ENCODE results near the gene LAMA5. TPM values are rescaled to one million over a fixed set of nuclear protein-coding genes. Genes with fewer than 3 reads are reported as not detected.
A peak's percentile ranks its signal among the peaks of the same experiment; 100 is the strongest.

Gene LAMA5
- total and polyA plus RNA-seq, 7 donors = 1.8 to 409 (median 56.5) TPM

DNA sequence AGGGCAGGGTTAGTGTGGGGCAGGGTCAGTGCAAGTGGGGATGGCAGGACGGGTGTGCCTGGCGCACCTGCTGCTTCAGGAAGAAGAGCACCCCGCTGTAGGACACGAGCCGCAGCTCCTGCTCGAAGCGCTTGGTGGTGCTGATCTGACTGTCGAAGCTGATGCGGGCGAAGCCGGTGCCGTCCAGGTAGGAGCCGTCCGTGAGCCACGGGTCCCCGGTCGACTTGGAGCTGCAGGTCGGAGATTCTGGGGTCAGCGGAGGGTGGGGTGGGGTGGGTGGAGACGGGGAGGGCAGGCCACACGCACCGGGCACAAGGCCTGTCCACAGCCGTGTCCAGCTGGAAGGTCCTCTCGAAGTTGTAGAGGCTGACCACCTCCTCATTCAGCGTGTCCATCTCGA lies 54.1 kb downstream of the LAMA5 start:
- TF ChIP-seq EP300 (IDR thresholded peaks at IDR 0.05) (no peak), POLR2AphosphoS5 (IDR thresholded peaks at IDR 0.05) (no peak), POLR2A (IDR thresholded peaks at IDR 0.05) (no peak)
- TF ChIP-seq, protein P1, sequence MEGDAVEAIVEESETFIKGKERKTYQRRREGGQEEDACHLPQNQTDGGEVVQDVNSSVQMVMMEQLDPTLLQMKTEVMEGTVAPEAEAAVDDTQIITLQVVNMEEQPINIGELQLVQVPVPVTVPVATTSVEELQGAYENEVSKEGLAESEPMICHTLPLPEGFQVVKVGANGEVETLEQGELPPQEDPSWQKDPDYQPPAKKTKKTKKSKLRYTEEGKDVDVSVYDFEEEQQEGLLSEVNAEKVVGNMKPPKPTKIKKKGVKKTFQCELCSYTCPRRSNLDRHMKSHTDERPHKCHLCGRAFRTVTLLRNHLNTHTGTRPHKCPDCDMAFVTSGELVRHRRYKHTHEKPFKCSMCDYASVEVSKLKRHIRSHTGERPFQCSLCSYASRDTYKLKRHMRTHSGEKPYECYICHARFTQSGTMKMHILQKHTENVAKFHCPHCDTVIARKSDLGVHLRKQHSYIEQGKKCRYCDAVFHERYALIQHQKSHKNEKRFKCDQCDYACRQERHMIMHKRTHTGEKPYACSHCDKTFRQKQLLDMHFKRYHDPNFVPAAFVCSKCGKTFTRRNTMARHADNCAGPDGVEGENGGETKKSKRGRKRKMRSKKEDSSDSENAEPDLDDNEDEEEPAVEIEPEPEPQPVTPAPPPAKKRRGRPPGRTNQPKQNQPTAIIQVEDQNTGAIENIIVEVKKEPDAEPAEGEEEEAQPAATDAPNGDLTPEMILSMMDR (IDR thresholded peaks at IDR 0.05) = no peak
- no peak for DNase-seq
- Histone ChIP-seq H3K4me1 (peaks cover 0 to 15% (median 4%) of the 10 kb centered on the region in 4 donors), H3K4me3 (no peak overlapping the region), H3K27me3 (no peaks in the 10 kb centered on the region), H3K27ac (peak overlapping the region in 1 of 4 donors; percentile 37), H3K36me3 (peaks cover 87 to 93% (median 92%) of the 10 kb centered on the region in 4 donors), H3K9me3 (no peaks in the 10 kb centered on the region)
- 85 to 93% methylated on average over 26 of the region's 26 CpGs for WGBS, 2 donors
- intact Hi-C loops (cut with DNase I) = no loop called here

DNA sequence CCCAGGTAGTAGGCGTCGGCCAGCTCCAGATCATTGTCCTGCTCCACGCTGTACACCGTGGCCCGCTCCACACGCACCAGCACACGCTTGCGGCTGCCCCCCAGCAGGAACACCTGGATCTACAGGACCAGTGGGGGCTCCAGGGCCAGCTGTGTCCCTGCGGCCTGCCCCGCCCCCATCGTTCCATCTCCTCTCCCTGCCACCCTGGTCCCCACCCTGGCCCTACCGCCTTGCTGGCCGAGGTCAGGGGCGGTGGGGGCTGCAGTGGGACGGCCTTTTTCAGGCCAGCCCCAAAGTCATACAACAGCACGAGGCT lies 54.5 kb downstream of the LAMA5 start:
- TF ChIP-seq POLR2AphosphoS5 (IDR thresholded peaks at IDR 0.05) = no peak
- TF ChIP-seq, protein P1 (IDR thresholded peaks at IDR 0.05) = no peak
- TF ChIP-seq EP300 (IDR thresholded peaks at IDR 0.05) = no peak
- TF ChIP-seq POLR2A (IDR thresholded peaks at IDR 0.05) = no peak
- Histone ChIP-seq H3K36me3 (peaks cover 90 to 97% (median 96%) of the 10 kb centered on the region in 4 donors), H3K4me3 (no peak overlapping the region), H3K27ac (peak overlapping the region in 2 of 4 donors; percentile 37 to 43), H3K9me3 (no peaks in the 10 kb centered on the region), H3K4me1 (peaks cover 0 to 15% (median 6%) of the 10 kb centered on the region in 4 donors), H3K27me3 (no peaks in the 10 kb centered on the region)
- intact Hi-C loops (cut with DNase I) = no loop called here
- DNase-seq = no peak
- WGBS, 2 donors = 78 to 89% methylated on average over 16 of the region's 16 CpGs

DNA sequence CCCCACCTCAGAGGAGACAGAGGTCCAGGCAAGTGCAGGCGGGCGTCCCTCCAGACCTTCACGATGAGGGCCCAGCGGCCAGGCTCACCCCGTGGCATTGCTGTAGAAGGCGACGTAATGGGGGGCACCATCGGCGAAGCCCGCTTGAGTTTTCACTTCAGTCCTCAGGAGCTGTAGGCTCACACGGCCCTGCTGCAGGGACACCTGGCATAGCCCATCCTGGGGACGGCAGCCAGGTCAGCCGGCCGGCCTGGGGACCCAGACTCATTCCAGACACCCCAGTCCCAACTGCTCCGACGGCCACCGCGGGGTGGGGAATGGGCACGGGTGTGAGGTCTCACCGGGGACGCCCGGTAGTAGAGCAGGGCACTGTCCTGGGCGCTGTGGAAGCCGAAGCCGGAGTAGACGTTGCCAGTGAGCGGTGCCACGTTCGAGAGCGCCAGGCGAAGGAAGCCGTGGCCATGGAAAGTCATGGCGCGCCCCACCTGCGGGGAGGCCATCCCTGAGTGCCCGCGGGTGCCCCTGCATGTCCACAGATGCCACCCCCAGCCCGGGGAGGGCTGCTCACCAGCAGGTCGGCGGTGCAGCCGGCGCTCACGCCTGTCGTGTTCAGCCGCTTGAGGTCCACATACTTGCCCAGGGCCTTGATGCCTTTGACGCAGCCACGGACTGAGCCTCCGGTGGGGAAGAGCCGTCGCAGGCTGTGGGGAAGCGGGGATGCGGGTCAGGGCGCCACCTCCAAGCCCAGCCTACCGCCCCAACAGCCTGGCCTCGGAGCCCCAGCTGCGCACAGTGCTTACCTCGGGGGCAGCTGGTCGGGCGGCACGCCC lies 55.1 kb downstream of the LAMA5 start:
- 92 to 95% methylated on average over 60 of the region's 60 CpGs for WGBS, 2 donors
- Histone ChIP-seq H3K27ac (peak overlapping the region in 2 of 4 donors; percentile 37 to 43), H3K4me3 (no peak overlapping the region), H3K9me3 (no peaks in the 10 kb centered on the region), H3K4me1 (peaks cover 0 to 15% (median 7%) of the 10 kb centered on the region in 4 donors), H3K36me3 (peaks cover 90 to 97% (median 96%) of the 10 kb centered on the region in 4 donors), H3K27me3 (no peaks in the 10 kb centered on the region)
- DNase-seq = no peak
- TF ChIP-seq POLR2A (IDR thresholded peaks at IDR 0.05) (no peak), POLR2AphosphoS5 (IDR thresholded peaks at IDR 0.05) (no peak), EP300 (IDR thresholded peaks at IDR 0.05) (no peak)
- TF ChIP-seq, protein P1 (IDR thresholded peaks at IDR 0.05) = no peak
- intact Hi-C loops (cut with DNase I) = no loop called here

DNA sequence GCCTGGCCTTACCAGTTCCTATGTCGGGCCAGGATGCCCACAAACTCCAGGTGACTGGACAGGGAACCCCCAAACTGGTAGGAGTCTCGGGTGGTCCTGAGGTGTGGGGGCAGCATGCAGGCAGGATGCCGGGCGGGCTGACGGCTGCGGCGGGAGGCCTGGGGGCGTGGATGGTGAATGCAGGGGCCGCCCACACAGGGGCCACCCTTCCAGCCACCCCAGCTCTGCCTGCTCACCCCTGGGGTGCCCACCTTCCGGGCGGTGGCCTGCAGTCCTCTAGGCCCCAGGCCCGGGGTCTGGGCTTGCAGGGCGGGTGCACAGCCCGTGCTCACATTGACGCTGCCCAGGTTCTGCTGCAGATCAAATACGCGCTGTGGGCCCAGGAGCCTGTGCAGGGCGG lies 56.0 kb downstream of the LAMA5 start:
- no peak overlapping the region for H3K4me3 ChIP-seq
- peaks cover 0 to 21% (median 8%) of the 10 kb centered on the region in 4 donors for H3K4me1 ChIP-seq
- WGBS, 2 donors = 91 to 96% methylated on average over 18 of the region's 18 CpGs
- peaks cover 90 to 97% (median 96%) of the 10 kb centered on the region in 4 donors for H3K36me3 ChIP-seq
- no peaks in the 10 kb centered on the region for H3K27me3 ChIP-seq
- TF ChIP-seq, protein P1 (IDR thresholded peaks at IDR 0.05) = no peak
- no peak for TF ChIP-seq POLR2AphosphoS5 (IDR thresholded peaks at IDR 0.05)
- TF ChIP-seq EP300 (IDR thresholded peaks at IDR 0.05) = no peak
- TF ChIP-seq POLR2A (IDR thresholded peaks at IDR 0.05) = no peak
- no peaks in the 10 kb centered on the region for H3K9me3 ChIP-seq
- H3K27ac ChIP-seq = peak overlapping the region in 3 of 4 donors; percentile 43 to 58 (median 54)
- no peak for DNase-seq
- intact Hi-C loops (cut with DNase I) = no loop called here

Measured in sigmoid colon (tissue), 7 donors.